GM12801 (cell line): ENCODE results near the gene PTPN14.

ENCODE experiments used
- TF ChIP-seq, protein P1 (sequence below): IDR thresholded peaks from one replicate; pipeline ENCODE4 v1.5.1; 2011; ENCODE audit warnings: control low read depth; ENCODE audit not compliant: insufficient read length; ENCODE audit errors: extremely low read depth

PTPN14 gene

GRCh38 chr1:214583824-214584554 lies 32.6 kb upstream of the PTPN14 start:
- TF ChIP-seq, protein P1, sequence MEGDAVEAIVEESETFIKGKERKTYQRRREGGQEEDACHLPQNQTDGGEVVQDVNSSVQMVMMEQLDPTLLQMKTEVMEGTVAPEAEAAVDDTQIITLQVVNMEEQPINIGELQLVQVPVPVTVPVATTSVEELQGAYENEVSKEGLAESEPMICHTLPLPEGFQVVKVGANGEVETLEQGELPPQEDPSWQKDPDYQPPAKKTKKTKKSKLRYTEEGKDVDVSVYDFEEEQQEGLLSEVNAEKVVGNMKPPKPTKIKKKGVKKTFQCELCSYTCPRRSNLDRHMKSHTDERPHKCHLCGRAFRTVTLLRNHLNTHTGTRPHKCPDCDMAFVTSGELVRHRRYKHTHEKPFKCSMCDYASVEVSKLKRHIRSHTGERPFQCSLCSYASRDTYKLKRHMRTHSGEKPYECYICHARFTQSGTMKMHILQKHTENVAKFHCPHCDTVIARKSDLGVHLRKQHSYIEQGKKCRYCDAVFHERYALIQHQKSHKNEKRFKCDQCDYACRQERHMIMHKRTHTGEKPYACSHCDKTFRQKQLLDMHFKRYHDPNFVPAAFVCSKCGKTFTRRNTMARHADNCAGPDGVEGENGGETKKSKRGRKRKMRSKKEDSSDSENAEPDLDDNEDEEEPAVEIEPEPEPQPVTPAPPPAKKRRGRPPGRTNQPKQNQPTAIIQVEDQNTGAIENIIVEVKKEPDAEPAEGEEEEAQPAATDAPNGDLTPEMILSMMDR, result no peak

DNA sequence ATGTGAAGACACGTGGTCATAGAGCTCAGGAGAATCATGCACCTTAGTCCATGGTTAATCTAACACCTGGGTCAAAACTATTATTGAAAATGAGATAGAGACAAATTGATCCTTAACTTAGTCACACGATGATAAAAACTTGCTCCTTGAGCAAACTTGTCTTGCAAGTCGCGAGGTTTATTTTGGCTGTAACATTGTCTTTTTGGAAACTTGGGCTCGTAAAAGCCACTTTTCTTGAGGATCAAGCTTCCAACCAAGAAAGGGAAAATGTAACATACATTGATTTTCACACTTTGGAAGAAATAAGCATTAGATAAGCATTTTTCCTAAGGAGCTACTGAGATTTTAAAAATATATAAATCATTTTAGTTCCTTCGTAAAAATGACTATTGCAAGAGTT lies 31.7 kb upstream of the PTPN14 start:
- TF ChIP-seq, protein P1, result no peak

GRCh38 chr1:214582289-214582891 lies 31.0 kb upstream of the PTPN14 start:
- TF ChIP-seq, protein P1, result no peak

DNA sequence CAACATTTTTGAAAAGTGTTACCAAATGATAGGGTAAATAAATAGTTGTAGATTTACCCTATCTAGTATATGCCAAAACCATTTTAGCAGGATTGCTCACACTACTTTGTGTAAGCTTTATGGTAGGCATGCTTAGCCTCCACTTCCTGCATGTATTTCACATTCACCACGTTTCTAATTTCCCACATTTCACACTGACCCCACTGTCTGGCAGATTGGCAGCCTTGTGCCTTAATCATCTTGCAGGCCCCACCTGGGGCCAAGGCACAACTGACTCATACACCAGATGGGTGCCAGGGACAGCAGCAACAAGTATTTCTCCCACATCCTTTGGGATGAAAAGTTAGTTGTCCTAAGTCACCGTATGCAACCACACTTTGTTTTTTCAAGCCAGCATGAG lies 30.4 kb upstream of the PTPN14 start:
- TF ChIP-seq, protein P1, result no peak

GRCh38 chr1:214579183-214579582 lies 27.8 kb upstream of the PTPN14 start:
- TF ChIP-seq, protein P1, result no peak

DNA sequence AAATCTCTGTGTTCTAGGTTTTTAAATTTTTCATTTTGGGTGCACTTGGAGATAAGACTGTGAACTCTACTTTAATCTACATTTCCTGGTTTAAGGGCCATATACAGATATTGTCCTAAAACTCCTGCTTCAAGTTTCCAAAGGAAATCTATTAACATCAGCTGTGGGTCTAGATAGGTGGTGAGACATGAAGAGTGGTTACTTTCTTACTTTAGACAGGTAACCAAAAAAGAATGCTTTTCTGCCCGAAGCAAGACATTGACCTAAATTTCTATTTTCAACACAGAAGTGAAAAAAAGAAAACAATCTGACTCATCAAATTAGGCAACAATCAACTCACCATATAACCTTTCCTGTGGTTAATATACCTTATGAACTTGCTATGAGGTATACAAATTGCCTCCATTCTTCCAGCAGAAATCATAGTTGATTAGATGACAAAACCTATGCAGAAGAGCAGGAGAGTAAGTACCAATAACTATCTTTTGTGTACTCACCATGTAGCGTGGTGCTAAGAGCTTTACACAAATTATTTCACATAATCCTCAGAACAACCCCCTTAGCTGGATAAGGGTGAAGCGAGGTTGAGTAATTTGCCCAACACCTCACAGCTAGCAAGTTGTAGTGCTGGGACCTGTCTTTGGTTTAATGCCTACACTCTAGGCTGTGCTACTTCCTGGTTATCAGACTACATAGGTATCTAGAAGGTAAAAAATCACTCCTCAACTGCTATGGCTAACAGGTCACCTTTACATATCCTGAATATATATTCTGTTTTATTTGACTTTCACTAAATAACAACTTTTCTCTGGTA lies 23.4 kb upstream of the PTPN14 start:
- TF ChIP-seq, protein P1, result no peak

DNA sequence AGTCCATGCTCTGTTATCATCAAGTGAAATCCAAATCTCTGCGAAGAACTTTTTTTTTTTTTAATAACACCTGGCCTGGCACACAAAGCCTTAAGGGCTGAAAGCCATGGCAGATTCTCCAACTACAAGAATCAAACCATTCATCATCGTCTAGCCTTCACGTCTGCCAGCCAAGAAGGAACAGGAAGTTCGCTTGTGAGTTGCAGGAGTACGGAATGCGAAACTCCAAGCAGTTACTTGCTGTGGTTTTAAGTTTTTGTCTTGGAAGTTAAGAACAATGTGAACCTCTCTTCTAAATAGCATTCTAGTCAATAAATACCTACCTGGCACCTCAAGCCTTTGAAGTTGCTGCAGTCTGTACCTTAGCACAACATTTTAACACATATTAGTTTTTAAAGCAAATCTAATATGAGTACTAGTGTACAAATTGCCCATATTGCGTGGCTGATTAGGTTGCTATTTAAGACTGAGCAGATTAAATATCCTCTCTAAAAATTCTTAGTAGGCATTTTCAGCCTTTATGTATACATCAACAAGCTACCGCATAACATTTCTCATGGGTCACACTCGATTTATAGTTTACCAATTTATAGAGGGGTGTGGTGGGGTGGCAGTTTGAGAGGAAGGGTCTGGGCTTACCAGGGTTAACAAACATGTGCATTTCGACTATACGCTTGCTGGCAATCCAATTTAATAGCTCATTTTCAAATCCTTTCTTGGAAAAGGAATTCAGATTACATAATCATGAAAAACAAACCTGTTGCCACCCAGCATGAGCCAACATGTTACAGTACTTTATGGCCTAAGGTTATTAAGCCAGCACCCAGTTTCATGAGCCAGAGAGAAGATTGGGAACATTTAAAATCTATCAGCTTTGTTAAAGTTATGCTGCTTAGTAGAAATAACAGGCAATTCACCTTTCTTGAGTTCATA lies 22.2 kb upstream of the PTPN14 start:
- TF ChIP-seq, protein P1, result no peak
